ENCODE results near the gene MYDGF.
A peak's percentile ranks its signal among the peaks of the same experiment; 100 is the strongest.

The MYDGF gene

DNA sequence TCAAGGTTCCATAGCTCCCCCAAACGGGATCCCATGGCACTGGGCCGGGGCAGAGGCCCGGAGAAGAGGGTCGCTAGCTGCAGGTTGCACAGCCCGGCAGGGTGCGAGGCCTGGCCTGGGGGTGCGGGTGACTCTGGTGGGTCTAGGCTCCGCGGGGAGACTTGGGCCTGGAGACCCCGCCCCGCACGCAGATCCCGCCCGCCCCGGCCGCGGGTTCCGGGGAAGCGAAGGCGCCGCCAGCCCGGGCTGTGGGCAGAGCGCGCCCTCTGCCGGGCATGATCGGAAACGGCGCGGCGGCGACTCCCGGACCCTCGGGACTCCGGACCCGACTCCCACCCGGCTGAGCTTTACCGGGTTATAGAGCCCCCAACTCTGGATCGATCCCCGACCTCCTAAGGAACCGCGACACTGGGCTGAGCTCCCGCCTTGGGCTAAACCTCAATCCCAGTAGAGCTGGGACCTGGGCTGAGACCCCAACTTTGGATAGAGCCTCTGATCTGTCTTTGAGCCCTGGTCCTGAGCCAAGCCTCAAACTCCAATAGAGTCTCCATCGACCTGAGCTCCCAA is 33.9 kb downstream of the MYDGF start:
- Histone ChIP-seq H3K4me1 (ENCODE audit: control extremely low read depth in 1 of 4, control insufficient read depth in 4 of 4, insufficient read depth in 4 of 4, low read length in 3 of 4) (peaks cover 0 to 71% (median 57%) of the 10 kb centered on the region in 4 experiments), H3K36me3 (ENCODE audit: control insufficient read depth in 4 of 4, insufficient read depth in 4 of 4, low read length in 3 of 4) (no peaks in the 10 kb centered on the region), H3K27ac (ENCODE audit: insufficient read depth in 1 of 2, low read depth in 1 of 2, low read length in 2 of 2, poor library complexity in 1 of 2, severe bottlenecking in 2 of 2) (peak overlapping the region in 1 of 2 experiments; percentile 25), H3K27me3 (replicated peaks in 2 of 5; ENCODE audit: control insufficient read depth in 4 of 5, insufficient read depth in 5 of 5, low read length in 4 of 5) (no peaks in the 10 kb centered on the region), H3K9me3 (ENCODE audit: control extremely low read depth in 1 of 5, control insufficient read depth in 4 of 5, insufficient read depth in 2 of 5, low read depth in 1 of 5, low read length in 4 of 5) (no peaks in the 10 kb centered on the region), H3K4me3 (ENCODE audit: control insufficient read depth in 1 of 7, extremely low read depth in 1 of 7, insufficient read depth in 4 of 7, low read depth in 2 of 7, low read length in 6 of 7) (peak overlapping the region in 6 of 7 experiments; percentile 35 to 76 (median 60))
- DNase-seq: peak; percentile 49 to 60 (median 60)
- POLR2A ChIA-PET: interaction anchor here (0.6 to 1.1 kb wide), 3 partner anchors 60 to 82 kb away, joined by 3 to 6 read pairs (median 4); no protein-coding TSS in a partner anchor
- CTCF ChIA-PET: interaction anchor here (0.6 to 3.4 kb wide), 23 partner anchors 9 to 164 kb away, joined by 3 to 46 read pairs (median 4); partner anchors contain the start of gene HDGFL2
- WGBS (ENCODE audit: insufficient coverage): 0% methylated on average over 42 of the region's 43 CpGs

DNA sequence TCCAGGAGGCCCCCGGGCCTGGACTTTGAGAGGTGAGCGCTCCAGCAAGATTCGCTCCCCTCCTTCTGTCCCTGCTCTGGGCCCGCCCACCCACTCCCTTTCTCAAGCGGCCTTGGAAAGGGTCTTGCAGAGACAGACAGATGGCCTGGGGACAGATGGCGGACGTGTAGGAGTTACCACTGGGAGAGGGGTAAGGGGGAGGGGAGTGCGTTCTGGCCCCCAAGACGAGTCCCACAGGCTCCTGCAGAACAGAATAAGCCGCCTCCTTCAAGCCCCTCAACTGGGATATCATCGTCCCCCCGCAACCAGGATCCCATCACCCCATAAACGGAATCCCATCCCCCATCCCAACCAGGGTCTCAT is 34.4 kb downstream of the MYDGF start:
- Histone ChIP-seq H3K9me3 (ENCODE audit: control extremely low read depth in 1 of 5, control insufficient read depth in 4 of 5, insufficient read depth in 2 of 5, low read depth in 1 of 5, low read length in 4 of 5) (no peaks in the 10 kb centered on the region), H3K36me3 (ENCODE audit: control insufficient read depth in 4 of 4, insufficient read depth in 4 of 4, low read length in 3 of 4) (no peaks in the 10 kb centered on the region), H3K4me1 (ENCODE audit: control extremely low read depth in 1 of 4, control insufficient read depth in 4 of 4, insufficient read depth in 4 of 4, low read length in 3 of 4) (peaks cover 0 to 67% (median 52%) of the 10 kb centered on the region in 4 experiments), H3K27ac (ENCODE audit: insufficient read depth in 1 of 2, low read depth in 1 of 2, low read length in 2 of 2, poor library complexity in 1 of 2, severe bottlenecking in 2 of 2) (no peak overlapping the region), H3K27me3 (replicated peaks in 2 of 5; ENCODE audit: control insufficient read depth in 4 of 5, insufficient read depth in 5 of 5, low read length in 4 of 5) (no peaks in the 10 kb centered on the region), H3K4me3 (ENCODE audit: control insufficient read depth in 1 of 7, extremely low read depth in 1 of 7, insufficient read depth in 4 of 7, low read depth in 2 of 7, low read length in 6 of 7) (peak overlapping the region in 6 of 7 experiments; percentile 35 to 76 (median 60))
- WGBS (ENCODE audit: insufficient coverage): 81% methylated on average over 3 of the region's 13 CpGs
- no peak for DNase-seq
- ChIA-PET CTCF (interaction anchor here (0.6 to 3.4 kb wide), 18 partner anchors 8 to 164 kb away, joined by 3 to 46 read pairs (median 5); partner anchors contain the start of gene HDGFL2), POLR2A (interaction anchor here (1.1 kb wide), 1 partner anchor 60 kb away, joined by 6 read pairs; no protein-coding TSS in a partner anchor)

DNA sequence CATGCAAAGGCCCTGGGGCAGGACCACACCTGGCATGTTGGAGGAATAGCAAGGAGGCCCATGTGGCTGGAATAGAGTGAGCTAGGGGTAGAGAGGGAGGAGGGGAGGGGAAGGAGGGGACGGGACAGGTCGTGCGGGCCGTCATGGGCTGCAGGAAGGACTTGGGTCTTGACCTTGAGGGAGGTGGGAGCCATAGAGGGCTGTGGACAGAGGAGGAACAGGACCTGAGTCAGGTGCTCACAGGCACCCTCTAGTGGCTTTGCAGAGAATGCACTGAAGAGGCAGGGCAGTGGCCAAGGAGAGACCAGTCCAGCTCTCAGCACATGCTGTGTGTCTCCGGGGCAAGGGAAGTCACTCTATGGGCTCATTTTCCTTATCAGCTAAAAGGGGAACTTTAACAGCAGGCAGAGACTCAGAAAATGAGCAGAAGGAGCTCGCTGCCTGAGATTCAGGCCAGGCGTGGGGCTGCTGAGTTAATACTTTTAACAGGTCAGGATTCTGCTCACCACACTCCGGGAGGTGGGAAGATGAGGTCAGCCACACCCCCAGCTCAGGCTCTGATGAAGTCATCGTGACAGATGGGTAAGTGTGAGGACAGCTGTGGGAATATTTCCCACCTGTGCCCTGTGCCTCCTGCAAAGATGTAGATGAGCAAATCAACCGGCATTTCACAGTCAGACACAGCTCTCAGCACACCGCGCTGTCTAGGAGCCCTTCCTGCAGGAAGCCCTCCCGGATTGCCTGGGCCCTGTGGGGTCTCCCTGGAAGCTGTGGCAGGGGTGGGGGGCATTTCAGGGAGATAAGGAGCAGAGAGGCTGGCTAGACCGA is 36.8 kb downstream of the MYDGF start:
- H3K4me1 ChIP-seq (ENCODE audit: control extremely low read depth in 1 of 4, control insufficient read depth in 4 of 4, insufficient read depth in 4 of 4, low read length in 3 of 4): peaks cover 0 to 48% (median 34%) of the 10 kb centered on the region in 4 experiments
- H3K27ac ChIP-seq (ENCODE audit: insufficient read depth in 1 of 2, low read depth in 1 of 2, low read length in 2 of 2, poor library complexity in 1 of 2, severe bottlenecking in 2 of 2): no peak overlapping the region
- 43% methylated on average over 12 of the region's 14 CpGs for WGBS (ENCODE audit: insufficient coverage)
- DNase-seq: peak; percentile 75 to 91 (median 89)
- CTCF ChIA-PET: interaction anchor here (0.6 to 3.7 kb wide), 24 partner anchors 10 to 109 kb away, joined by 3 to 37 read pairs (median 4); partner anchors contain the start of gene SEMA6B
- POLR2A ChIA-PET: no interaction called here
- H3K36me3 ChIP-seq (ENCODE audit: control insufficient read depth in 4 of 4, insufficient read depth in 4 of 4, low read length in 3 of 4): no peaks in the 10 kb centered on the region
- no peaks in the 10 kb centered on the region for H3K9me3 ChIP-seq (ENCODE audit: control extremely low read depth in 1 of 5, control insufficient read depth in 4 of 5, insufficient read depth in 2 of 5, low read depth in 1 of 5, low read length in 4 of 5)
- H3K4me3 ChIP-seq (ENCODE audit: control insufficient read depth in 1 of 7, extremely low read depth in 1 of 7, insufficient read depth in 4 of 7, low read depth in 2 of 7, low read length in 6 of 7): no peak overlapping the region
- H3K27me3 ChIP-seq (replicated peaks in 2 of 5; ENCODE audit: control insufficient read depth in 4 of 5, insufficient read depth in 5 of 5, low read length in 4 of 5): no peaks in the 10 kb centered on the region

DNA sequence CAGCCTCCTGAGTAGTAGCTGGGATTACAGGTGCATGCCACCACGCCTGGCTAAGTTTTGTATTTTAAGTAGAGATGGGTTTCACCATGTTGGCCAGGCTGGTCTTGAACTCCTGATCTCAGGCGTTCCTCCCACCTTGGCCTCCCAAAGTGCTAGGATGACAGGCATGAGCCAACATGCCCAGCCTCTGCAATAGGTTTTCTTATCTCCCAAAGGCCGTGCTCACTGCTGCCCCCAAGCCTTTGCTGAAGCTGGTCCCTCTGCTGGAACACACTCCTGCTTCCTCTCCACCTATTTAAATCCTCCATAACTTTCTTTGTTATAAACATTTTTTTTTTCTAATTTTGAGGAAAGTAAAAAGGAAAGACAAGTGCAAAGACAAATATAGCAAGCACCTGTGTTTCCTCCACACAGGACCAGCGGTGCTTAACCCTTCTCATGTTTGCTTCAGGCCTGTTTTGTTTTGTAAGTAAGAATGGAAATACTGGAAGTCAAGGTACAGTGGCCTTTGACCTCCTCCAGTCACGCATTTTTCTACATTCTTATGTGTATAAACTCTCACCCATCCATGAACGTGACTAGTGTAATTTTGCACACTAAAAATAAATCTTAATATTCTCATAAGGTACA is 45.3 kb downstream of the MYDGF start:
- POLR2A ChIA-PET: no interaction called here
- H3K27me3 ChIP-seq (replicated peaks in 2 of 5; ENCODE audit: control insufficient read depth in 4 of 5, insufficient read depth in 5 of 5, low read length in 4 of 5): peaks cover 0 to 3% (median 0%) of the 10 kb centered on the region in 5 experiments
- CTCF ChIA-PET: interaction anchor here (1.4 kb wide), 1 partner anchor 53 kb away, joined by 4 read pairs; no protein-coding TSS in a partner anchor
- H3K9me3 ChIP-seq (ENCODE audit: control extremely low read depth in 1 of 5, control insufficient read depth in 4 of 5, insufficient read depth in 2 of 5, low read depth in 1 of 5, low read length in 4 of 5): peaks cover 0 to 1% (median 0%) of the 10 kb centered on the region in 5 experiments
- H3K4me3 ChIP-seq (ENCODE audit: control insufficient read depth in 1 of 7, extremely low read depth in 1 of 7, insufficient read depth in 4 of 7, low read depth in 2 of 7, low read length in 6 of 7): no peak overlapping the region
- H3K27ac ChIP-seq (ENCODE audit: insufficient read depth in 1 of 2, low read depth in 1 of 2, low read length in 2 of 2, poor library complexity in 1 of 2, severe bottlenecking in 2 of 2): no peak overlapping the region
- H3K4me1 ChIP-seq (ENCODE audit: control extremely low read depth in 1 of 4, control insufficient read depth in 4 of 4, insufficient read depth in 4 of 4, low read length in 3 of 4): no peaks in the 10 kb centered on the region
- no peaks in the 10 kb centered on the region for H3K36me3 ChIP-seq (ENCODE audit: control insufficient read depth in 4 of 4, insufficient read depth in 4 of 4, low read length in 3 of 4)
- WGBS (ENCODE audit: insufficient coverage): 71% methylated on average over 3 of the region's 6 CpGs
- DNase-seq: peak in 1 of 3 donors; percentile 27

DNA sequence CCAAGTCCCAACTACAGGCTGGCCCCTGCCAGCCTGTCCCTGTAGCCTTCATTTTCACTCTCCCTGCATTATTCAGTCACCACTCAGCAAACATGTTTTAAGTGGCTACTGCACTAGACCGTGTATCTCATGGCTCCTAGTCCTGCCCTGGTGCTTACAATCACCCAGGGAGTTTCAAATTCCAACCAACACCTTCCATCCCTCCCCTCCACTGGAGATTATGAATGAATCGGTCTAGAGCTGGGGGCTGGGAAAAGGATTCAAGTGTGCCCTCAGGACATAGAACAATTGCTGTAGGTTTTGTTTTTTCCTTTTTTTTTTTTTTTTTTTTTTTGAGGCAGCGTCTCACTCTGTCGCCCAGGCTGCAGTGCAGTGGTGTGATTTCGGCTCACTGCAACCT is 45.8 kb downstream of the MYDGF start:
- H3K27ac ChIP-seq (ENCODE audit: insufficient read depth in 1 of 2, low read depth in 1 of 2, low read length in 2 of 2, poor library complexity in 1 of 2, severe bottlenecking in 2 of 2): no peak overlapping the region
- H3K4me1 ChIP-seq (ENCODE audit: control extremely low read depth in 1 of 4, control insufficient read depth in 4 of 4, insufficient read depth in 4 of 4, low read length in 3 of 4): no peaks in the 10 kb centered on the region
- no peaks in the 10 kb centered on the region for H3K36me3 ChIP-seq (ENCODE audit: control insufficient read depth in 4 of 4, insufficient read depth in 4 of 4, low read length in 3 of 4)
- no peak for DNase-seq
- CTCF ChIA-PET: interaction anchor here (0.9 to 1.4 kb wide), 3 partner anchors 9 to 53 kb away, joined by 3 to 4 read pairs (median 4); no protein-coding TSS in a partner anchor
- POLR2A ChIA-PET: no interaction called here
- peaks cover 0 to 1% (median 0%) of the 10 kb centered on the region in 5 experiments for H3K9me3 ChIP-seq (ENCODE audit: control extremely low read depth in 1 of 5, control insufficient read depth in 4 of 5, insufficient read depth in 2 of 5, low read depth in 1 of 5, low read length in 4 of 5)
- no peak overlapping the region for H3K4me3 ChIP-seq (ENCODE audit: control insufficient read depth in 1 of 7, extremely low read depth in 1 of 7, insufficient read depth in 4 of 7, low read depth in 2 of 7, low read length in 6 of 7)
- 100% methylated on average over 2 of the region's 5 CpGs for WGBS (ENCODE audit: insufficient coverage)
- peaks cover 0 to 5% (median 0%) of the 10 kb centered on the region in 5 experiments for H3K27me3 ChIP-seq (replicated peaks in 2 of 5; ENCODE audit: control insufficient read depth in 4 of 5, insufficient read depth in 5 of 5, low read length in 4 of 5)

DNA sequence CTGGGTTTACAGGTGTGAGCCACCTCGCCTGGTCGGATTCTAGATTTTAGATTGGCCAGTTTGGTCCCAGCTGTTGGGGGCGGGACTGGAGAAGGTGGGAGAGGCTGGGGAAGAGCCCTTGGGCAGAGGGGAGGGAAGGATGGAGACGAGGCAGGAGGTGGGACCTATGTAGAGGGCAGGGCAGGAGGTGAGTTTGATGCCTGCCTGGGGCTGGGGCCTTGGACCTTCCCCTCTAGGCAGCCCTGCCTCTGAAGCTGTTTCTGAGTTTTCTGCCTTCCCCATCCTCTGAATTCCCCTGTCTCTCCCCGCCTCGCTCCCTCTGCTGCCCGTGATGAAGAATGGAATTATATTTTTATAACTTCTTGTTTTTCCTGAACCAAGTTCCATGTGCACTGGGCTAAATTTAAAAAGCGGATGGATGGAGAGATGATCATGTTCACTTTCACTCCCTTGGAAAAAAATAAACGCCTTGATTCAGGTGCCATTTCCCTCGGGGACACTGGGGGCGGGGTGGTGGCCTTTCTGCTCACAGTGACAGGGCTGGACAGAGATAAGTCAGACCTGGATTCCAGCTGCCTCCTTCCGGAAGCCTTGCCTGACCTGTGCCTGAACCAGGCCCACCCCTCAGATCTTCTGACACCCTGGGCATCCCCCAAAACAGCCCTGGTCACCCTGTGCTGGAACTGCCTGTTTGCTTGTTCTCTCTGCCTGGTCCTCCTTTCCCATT is 47.3 kb downstream of the MYDGF start:
- Histone ChIP-seq H3K27ac (ENCODE audit: insufficient read depth in 1 of 2, low read depth in 1 of 2, low read length in 2 of 2, poor library complexity in 1 of 2, severe bottlenecking in 2 of 2) (no peak overlapping the region), H3K27me3 (replicated peaks in 2 of 5; ENCODE audit: control insufficient read depth in 4 of 5, insufficient read depth in 5 of 5, low read length in 4 of 5) (peaks cover 0 to 5% (median 0%) of the 10 kb centered on the region in 5 experiments), H3K4me1 (ENCODE audit: control extremely low read depth in 1 of 4, control insufficient read depth in 4 of 4, insufficient read depth in 4 of 4, low read length in 3 of 4) (no peaks in the 10 kb centered on the region), H3K4me3 (ENCODE audit: control insufficient read depth in 1 of 7, extremely low read depth in 1 of 7, insufficient read depth in 4 of 7, low read depth in 2 of 7, low read length in 6 of 7) (no peak overlapping the region), H3K9me3 (ENCODE audit: control extremely low read depth in 1 of 5, control insufficient read depth in 4 of 5, insufficient read depth in 2 of 5, low read depth in 1 of 5, low read length in 4 of 5) (peaks cover 0 to 1% (median 0%) of the 10 kb centered on the region in 5 experiments), H3K36me3 (ENCODE audit: control insufficient read depth in 4 of 4, insufficient read depth in 4 of 4, low read length in 3 of 4) (no peaks in the 10 kb centered on the region)
- ChIA-PET CTCF (interaction anchor here (1.0 to 3.2 kb wide), 4 partner anchors 10 to 46 kb away, joined by 4 to 11 read pairs (median 4); no protein-coding TSS in a partner anchor), POLR2A (no interaction called here)
- WGBS (ENCODE audit: insufficient coverage): 83% methylated on average over 6 of the region's 12 CpGs
- DNase-seq: no peak

Data from common myeloid progenitor, CD34-positive (primary cell).